Eye (tissue), 1 donor: ENCODE results near the gene UGT2A1.
"Not testable (repeated sequence)": the region's sequence is repeated elsewhere in the genome, so short reads cannot be mapped to it uniquely, and the experiment has no call there.

ENCODE experiments used
- DNase-seq: peaks from one replicate; pipeline ENCODE4 v3.0.0-alpha.2; 2015

The UGT2A1 gene

DNA sequence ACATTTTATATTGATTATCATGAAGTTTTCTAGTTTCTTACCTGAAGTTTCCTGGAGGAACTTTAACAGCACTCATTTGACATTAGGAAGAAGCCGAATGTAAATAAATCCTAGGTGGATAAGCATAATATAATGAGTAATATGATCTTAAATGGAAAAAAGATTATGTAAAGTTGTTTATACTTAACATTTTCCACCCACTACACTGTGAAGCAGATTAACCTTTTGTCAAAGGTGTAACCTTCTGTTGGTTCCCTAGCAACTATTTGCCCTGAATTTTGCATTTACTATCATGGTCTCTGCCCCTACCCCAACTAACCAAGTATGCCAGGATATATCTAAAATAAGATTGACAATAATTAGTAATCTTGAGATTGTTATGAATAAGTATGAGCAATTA is at the start of gene UGT2A1:
UGT2A1 (minus strand) TSS at position 101 of the 400 bp plus-strand sequence. CDS start 5,603 bp downstream, outside the sequence.
- DNase-seq, result no peak

DNA sequence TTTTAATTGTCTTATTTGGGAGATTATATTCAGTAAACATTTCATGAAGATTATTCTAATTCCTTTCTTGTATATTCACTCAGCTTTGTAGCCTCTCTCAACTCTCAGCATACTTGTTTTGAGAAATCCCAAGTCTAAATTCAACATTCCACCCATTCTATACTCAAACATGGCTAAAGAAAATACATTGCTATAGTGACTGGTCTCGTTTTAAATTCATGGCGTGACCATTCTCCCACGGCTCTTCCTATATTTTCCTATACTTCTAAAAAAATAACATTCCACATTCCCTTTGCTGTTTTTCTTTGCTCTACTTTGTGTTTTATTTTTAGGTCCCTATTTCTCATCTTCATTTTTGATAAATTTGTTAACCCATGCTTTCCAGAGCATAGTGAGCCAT is 49.2 kb upstream of the UGT2A1 start:
- no peak for DNase-seq

DNA sequence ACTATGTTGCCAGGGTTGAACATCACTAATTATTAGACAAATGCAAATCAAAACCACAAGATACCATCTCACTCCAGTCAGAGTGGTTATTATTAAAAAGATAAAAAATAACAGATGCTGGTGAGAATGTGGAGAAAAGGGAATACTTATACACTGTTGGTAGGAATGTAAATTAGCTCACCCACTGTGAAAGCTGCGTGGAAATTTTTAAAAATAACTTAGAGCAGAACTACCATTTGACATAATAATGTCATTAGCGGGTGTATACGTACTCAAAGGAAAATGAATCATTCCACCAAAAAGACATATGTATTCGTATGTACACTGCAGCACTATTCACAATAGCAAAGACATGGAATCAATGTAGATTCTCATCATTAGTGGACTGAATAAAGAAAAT is 48.6 kb upstream of the UGT2A1 start:
- no peak for DNase-seq

- no peak for DNase-seq
Observed at GRCh38 chr4:69697536-69698242, 44.6 kb upstream of the UGT2A1 start.

DNA sequence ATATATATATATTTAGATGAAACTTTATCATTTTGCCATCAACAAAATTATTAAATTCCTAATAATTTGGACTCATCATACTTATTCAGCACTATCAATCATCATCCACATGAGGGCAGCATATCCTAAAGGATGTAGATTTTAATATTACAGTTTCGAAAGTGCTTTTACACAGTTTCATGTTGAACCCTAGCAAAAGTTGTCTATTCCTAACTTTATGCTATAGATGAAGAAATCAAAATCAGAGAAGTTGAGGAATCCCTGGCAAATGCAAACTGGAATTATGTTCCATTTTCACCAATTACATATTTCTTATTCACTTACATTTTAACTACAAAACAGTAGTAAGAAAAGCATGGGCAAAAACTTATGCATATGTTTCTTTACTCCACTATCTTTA is 36.6 kb upstream of the UGT2A1 start:
- DNase-seq, result peak; percentile 76

DNA sequence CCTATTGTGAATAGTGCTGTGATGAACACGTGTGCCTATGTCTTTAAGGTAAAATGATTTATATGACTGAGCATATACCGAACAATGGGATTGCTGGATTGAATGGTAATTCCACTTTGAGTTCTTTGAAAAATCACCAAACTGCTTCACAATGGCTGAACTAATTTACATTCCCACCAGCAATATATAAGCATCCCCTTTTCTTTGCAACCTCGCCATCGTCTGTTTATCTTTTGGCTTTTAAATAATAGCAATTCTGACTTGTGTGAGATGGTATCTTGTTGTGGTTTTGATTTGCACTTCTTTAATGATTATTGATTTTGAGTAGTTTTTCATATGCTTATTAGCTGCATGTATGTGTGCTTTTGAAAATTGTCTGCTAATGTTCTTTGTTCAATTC is 31.8 kb upstream of the UGT2A1 start:
- no peak for DNase-seq

DNA sequence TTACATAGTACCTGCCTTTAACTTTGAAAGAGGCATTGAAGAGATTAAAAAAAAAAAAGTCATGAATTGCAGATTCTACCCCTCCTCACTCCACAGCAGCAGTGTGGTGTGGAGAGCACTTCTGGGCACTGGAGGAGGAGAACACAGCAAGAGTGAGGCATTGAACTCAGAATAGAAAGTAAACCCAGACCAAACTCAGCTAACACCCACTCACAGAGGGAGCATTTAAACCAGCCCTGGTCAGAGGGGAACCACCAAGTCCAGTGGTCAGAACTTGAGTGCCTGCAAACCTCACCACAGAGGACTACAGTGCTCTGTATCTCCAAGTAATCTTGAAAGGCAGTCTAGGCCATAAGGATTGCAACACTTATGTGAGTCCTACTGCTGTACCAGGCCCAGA is 15.6 kb upstream of the UGT2A1 start:
- no peak for DNase-seq

- not testable (repeated sequence) for DNase-seq
Observed at GRCh38 chr4:69664009-69664408, 11.0 kb upstream of the UGT2A1 start.

- not testable (repeated sequence) for DNase-seq
Observed at GRCh38 chr4:69661130-69661803, 8.2 kb upstream of the UGT2A1 start.

GRCh38 chr4:69658133-69658532 is 5.1 kb upstream of the UGT2A1 start:
- DNase-seq, result no peak

DNA sequence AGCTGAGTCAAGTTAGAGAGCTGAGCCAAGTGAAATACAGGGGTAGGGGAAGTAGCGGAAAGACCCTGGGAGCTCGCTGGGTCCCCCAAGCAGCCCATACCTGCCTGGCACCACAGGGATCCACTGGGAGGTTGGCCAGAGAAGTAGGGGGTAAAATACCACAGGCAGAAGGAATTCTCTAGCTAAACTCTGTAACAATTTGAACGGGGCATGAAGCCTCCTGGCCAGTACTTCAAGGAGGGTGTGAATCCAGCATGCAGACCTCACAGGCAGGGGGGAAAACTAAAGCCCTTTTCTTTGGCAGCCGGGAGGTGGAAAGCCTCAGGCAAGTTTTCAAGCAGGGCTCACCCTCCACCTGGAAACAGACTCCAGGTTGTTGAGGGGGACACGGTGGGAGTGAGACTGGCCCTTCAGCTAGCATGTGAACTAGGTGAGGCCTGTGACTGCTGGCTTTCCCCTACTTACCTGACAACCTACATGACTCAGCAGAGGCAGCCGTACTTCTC is 3.7 kb upstream of the UGT2A1 start:
- DNase-seq, result no peak

GRCh38 chr4:69650872-69651271 is 2.2 kb downstream of the UGT2A1 start:
- DNase-seq, result no peak

GRCh38 chr4:69649629-69650028 is 3.4 kb downstream of the UGT2A1 start:
- DNase-seq, result peak; percentile 2

DNA sequence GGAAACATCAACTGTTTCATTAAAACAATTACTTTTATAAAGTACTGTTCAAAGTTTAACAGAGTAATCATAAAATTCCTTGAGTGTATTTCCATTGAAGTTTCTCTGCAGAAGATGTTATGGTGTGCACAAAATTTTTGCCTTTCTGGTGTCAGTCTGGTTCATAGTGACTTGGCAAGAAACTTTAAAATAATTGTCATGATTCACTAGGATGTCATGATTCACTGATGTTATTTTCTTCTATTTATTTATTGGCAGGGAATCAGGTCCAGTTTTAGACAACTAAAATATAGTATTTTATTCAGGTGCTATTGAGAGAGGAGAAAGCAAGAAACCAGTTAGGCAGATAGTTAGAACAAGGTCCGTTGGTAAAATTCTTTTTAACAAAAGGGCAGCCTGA is 3.8 kb downstream of the UGT2A1 start:
- DNase-seq, result no peak

DNA sequence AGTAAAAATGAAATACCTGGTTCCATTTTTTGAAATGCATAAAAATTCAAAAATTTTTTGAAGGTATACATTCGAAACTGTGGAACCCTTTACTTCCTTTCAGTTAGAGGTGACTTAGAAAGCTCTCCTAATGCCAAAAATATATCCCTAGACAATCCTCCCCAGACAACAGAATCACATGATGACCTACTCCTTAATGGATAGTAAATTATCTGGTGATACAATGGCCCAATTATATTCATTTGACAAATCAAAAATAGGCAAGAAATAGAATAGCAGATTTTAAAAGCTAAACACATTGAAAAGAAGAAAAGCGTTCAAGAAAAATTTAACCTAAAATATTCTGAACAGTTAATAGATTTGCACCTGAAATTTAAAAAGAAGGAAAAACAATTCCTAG is 10.1 kb downstream of the UGT2A1 start:
- no peak for DNase-seq

DNA sequence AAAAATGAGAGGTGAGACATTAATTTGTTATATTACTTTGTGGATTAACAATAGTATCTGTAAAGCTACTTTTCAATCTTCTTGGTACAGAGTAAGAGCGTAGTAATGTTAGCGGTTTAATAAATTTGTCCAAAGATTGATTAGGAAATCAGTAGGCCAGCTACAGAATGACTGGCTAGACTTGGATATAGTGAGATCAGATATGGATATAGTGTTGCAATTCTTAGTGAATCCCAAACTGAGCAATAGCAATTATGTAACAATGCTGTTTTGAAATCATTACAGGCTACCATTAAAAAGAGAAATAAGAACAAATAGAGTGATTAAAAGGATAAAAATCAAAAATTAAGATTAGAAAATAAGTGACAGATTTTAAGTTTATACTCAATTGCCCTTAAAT is 12.8 kb downstream of the UGT2A1 start:
- no peak for DNase-seq

- DNase-seq, result no peak
Observed at GRCh38 chr4:69639542-69639941, 13.5 kb downstream of the UGT2A1 start, which contains the start of gene UGT2A2. Gene UGT2A2 (minus strand): TSS chr4:69639642. CDS start chr4:69639640, 2 bp downstream.

DNA sequence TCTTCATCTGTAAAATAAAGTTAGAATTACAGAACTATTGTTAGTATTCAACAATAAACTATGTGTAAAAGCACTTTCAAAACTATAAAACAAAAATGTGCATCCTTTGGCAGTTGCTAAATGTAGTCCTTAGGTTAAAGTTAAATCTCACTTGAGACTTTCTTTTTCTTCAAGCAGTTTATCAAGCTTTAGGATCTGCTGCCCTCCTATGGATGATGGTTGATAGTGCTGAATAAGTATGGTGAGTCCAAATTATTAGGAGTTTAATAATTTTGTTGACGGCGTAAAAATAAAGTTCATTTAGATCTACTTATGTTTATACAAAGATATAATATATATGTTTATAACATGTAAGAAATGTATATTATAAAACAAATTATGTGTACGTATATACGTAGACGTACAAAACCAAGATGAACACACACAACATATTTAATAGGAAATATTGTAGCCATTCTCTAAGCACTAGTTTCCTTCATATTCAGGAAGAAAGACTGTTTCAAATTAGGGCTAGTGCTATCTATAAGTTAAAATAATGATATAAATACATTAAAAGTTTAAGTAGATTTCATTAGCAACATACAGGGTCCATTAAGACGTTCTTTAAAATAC is 35.9 kb downstream of the UGT2A1 start:
- peak; percentile 78 for DNase-seq

- DNase-seq, result no peak
Observed at GRCh38 chr4:69610484-69610883, 42.6 kb downstream of the UGT2A1 start.

GRCh38 chr4:69601065-69601464 is 52.0 kb downstream of the UGT2A1 start:
- no peak for DNase-seq

DNA sequence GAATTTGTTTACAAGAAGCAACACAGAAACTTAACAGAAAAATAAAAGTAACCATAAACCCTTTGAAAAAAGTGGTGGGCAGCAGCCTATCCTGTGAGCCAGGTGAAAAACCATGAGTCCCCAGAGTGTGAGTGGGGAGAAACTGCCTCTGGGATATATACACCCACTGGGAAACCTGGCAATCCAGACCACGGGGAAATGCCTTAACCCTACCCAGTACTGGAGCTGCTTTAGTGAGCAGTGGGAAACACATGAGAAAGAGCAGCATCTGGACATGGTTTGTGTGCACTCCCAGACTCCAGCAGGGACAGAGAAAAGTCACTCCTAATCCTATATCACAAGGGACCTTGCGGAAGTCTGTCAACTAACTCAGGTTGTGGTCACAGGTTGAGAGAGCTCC is 53.0 kb downstream of the UGT2A1 start:
- no peak for DNase-seq

DNA sequence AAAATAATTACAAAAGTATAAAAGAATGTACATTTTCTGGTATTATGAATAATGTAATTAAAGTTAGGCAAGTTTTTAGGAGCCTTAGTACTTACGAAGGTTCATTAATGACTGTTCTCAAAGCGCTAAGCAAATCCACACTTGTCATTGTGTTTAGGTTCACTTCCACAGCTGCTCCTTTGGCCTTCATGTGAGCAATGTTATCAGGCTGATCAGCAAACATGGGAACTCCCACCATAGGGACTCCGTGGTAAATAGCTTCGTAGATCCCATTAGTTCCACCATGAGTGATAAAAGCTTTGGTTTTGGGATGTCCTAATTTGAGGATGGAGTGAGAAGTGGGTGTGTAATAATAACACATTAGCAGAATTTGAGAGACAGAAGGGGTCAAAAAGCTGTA is 58.7 kb downstream of the UGT2A1 start:
- DNase-seq, result no peak

- DNase-seq, result no peak
Observed at GRCh38 chr4:69591364-69591763, 61.7 kb downstream of the UGT2A1 start.

- no peak for DNase-seq
Observed at GRCh38 chr4:69589884-69590283, 63.2 kb downstream of the UGT2A1 start.
